Neutrophil (primary cell): Measurements from ENCODE around the gene PRR14L.

Source experiments
- H3K27ac ChIP-seq: fragments of 200-600 bp; sonication (generic); 2 replicates; pipeline ENCODE4 v1.5.1; 2016; ENCODE audit warnings: mild to moderate bottlenecking, moderate library complexity
- H3K27me3 ChIP-seq: fragments of 200-600 bp; sonication (generic); 2 replicates; pipeline ENCODE4 v1.6.0; 2016; ENCODE audit warnings: mild to moderate bottlenecking
- H3K36me3 ChIP-seq: fragments of 200-600 bp; sonication (generic); 2 replicates; pipeline ENCODE4 v1.5.1; 2017
- H3K4me1 ChIP-seq, 2 experiments: fragments of 200-600 bp in 1 of 2; sonication (generic) in 1 of 2; 1 replicate in 1 of 2; 2 replicates in 1 of 2; pipeline versions ENCODE4 v1.5.1 to v1.6.1; 2013 to 2016; ENCODE audit warnings: low read depth in 1 of 2, low read length in 1 of 2, mild to moderate bottlenecking in 1 of 2, moderate library complexity in 1 of 2; ENCODE audit not compliant: control insufficient read depth in 1 of 2, insufficient read depth in 1 of 2
- H3K4me3 ChIP-seq, 2 experiments: fragments of 200-600 bp in 1 of 2; sonication (generic) in 1 of 2; 1 replicate in 1 of 2; 2 replicates in 1 of 2; pipeline ENCODE4 v1.5.1; 2013 to 2016; ENCODE audit warnings: low read depth in 1 of 2, low read length in 1 of 2, mild to moderate bottlenecking in 1 of 2, moderate library complexity in 1 of 2
- H3K9me3 ChIP-seq: fragments of 200-600 bp; sonication (generic); 2 replicates; pipeline ENCODE4 v1.5.1; 2016
- CTCF ChIP-seq: fragments of 200-600 bp; sonication (generic); IDR thresholded peaks from 2 replicates; pipeline ENCODE4 v1.5.1; 2016; ENCODE audit warnings: antibody characterized with exemption

Gene PRR14L

GRCh38 chr22:31732089-31732829 is 17.7 kb downstream of the PRR14L start:
- Histone ChIP-seq H3K4me3 (no peak overlapping the region), H3K27ac (no peak overlapping the region), H3K9me3 (no peaks in the 10 kb centered on the region), H3K36me3 (peaks cover 38% of the 10 kb centered on the region), H3K27me3 (no peaks in the 10 kb centered on the region), H3K4me1 (no peaks in the 10 kb centered on the region)
- TF ChIP-seq CTCF, result no peak

- Histone ChIP-seq H3K9me3 (no peaks in the 10 kb centered on the region), H3K4me3 (no peak overlapping the region), H3K27me3 (no peaks in the 10 kb centered on the region), H3K27ac (no peak overlapping the region), H3K36me3 (peaks cover 42% of the 10 kb centered on the region), H3K4me1 (no peaks in the 10 kb centered on the region)
- no peak for TF ChIP-seq CTCF
Measured at GRCh38 chr22:31730344-31730711, 19.6 kb downstream of the PRR14L start.

GRCh38 chr22:31728857-31729256 is 21.1 kb downstream of the PRR14L start:
- Histone ChIP-seq H3K27ac (no peak overlapping the region), H3K4me3 (no peak overlapping the region), H3K4me1 (no peaks in the 10 kb centered on the region), H3K9me3 (no peaks in the 10 kb centered on the region), H3K27me3 (no peaks in the 10 kb centered on the region), H3K36me3 (peaks cover 44% of the 10 kb centered on the region)
- TF ChIP-seq CTCF, result no peak

- H3K36me3 ChIP-seq, result peaks cover 60% of the 10 kb centered on the region
- H3K27me3 ChIP-seq, result no peaks in the 10 kb centered on the region
- no peak overlapping the region for H3K27ac ChIP-seq
- H3K4me3 ChIP-seq, result no peak overlapping the region
- H3K9me3 ChIP-seq, result no peaks in the 10 kb centered on the region
- no peak for TF ChIP-seq CTCF
- no peaks in the 10 kb centered on the region for H3K4me1 ChIP-seq
Measured at GRCh38 chr22:31726692-31727091, 23.2 kb downstream of the PRR14L start.

GRCh38 chr22:31723723-31724122 is 26.2 kb downstream of the PRR14L start:
- Histone ChIP-seq H3K36me3 (peaks cover 75% of the 10 kb centered on the region), H3K27me3 (no peaks in the 10 kb centered on the region), H3K9me3 (no peaks in the 10 kb centered on the region), H3K4me3 (no peak overlapping the region), H3K4me1 (no peaks in the 10 kb centered on the region), H3K27ac (no peak overlapping the region)
- no peak for TF ChIP-seq CTCF
